Stimulated activated CD4-positive, alpha-beta T cell treated with anti-CD3 and anti-CD28 coated beads, Interleukin-15, amount 100 ng/mL, for 1 hour (primary cell): ENCODE data around the gene IL4R.
"Not testable (repeated sequence)": the region's sequence is repeated elsewhere in the genome, so short reads cannot be mapped to it uniquely, and the experiment has no call there.

Experiments used
- DNase-seq, 2 donors: peaks; one replicate each; pipeline ENCODE4 v3.0.0-alpha.2; 2020; ENCODE audit warnings: low read depth in 1 of 2, low spot score in 1 of 2

Gene IL4R

DNA sequence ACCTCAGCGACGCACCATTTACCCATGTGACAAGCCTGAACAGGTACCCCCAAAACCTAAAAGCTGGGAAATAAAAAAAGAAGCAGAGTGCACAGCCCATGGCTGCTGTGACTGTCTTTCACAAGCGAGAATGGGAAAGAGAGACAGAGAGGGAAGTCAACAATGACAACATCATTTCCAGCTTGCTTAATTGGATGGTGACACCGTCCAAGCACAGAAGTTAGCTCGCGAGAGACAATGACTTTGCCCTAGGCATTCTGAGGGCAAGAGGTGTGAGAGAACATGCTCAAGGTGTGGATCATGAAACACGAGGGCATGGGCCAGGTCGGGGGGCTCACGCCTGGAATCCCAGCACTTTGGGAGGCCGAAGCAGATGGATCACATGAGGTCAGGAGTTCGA, 25.9 kb upstream of the IL4R start:
- DNase-seq: no peak

- DNase-seq: not testable (repeated sequence)
These were observed 25.5 kb upstream of the IL4R start for GRCh38 chr16:27288313-27288712.

DNA sequence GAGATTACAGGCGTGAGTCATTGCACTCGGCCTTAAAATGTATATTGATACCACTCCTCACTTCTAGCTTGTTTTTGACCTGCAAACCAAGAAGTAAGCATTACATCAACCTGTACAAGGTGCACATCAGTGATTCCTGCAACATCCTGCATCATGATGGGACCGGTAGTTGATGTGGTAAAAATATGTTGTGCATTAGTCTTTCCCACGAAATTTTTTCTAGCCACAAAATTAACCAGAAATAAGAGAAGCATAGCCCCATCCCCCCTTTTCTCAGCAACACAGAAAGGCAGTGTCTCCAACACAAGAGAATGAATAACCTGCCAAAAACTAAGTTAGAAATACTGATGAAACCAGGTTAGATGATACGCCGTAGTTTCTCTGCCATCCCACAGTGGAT, 24.1 kb upstream of the IL4R start:
- no peak for DNase-seq

DNA sequence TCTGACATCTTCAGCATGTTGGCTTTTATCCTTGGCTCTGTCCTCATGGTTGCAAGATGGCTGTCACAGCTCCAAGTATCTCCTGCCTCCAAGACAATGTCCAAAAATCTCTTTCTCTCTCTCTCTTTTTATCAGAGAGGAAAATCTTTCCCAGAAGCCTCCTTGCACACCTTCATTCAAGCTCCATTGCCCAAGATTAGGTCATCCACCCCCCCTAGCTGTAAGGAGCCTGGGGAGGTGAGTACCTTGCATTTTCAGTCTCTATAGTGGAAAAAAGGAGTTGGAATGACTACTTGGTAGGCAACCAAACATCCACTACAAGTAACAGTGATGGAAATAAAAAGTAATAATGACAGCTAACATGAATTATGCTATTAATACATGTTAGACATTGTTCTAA, 23.2 kb upstream of the IL4R start:
- DNase-seq: no peak

- DNase-seq: no peak
These were observed 22.7 kb upstream of the IL4R start for GRCh38 chr16:27291106-27291505.

- DNase-seq: no peak
These were observed 22.0 kb upstream of the IL4R start for GRCh38 chr16:27291722-27292240.

DNA sequence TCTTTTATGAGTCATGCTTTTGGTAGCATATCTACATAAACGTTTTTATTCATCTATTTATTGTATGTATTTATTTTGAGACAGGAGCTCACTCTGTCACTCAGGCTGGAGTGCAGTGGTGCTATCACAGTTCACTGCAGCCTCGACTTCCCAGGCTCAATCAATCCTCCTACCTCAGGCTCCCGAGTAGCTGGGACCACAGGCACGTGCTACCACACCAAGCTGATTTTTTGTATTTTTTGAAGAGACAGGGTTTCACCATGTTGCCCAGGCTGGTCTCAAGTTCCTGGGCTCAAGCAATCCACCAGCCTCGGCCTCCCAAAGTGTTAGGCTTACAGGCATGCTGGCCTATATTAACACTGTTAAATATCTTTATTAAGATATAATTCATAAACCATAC, 20.4 kb upstream of the IL4R start:
- DNase-seq: no peak

- no peak for DNase-seq
These were observed 15.6 kb upstream of the IL4R start for GRCh38 chr16:27298132-27298531.

- DNase-seq: no peak
These were observed 12.4 kb upstream of the IL4R start for GRCh38 chr16:27301236-27301861.

DNA sequence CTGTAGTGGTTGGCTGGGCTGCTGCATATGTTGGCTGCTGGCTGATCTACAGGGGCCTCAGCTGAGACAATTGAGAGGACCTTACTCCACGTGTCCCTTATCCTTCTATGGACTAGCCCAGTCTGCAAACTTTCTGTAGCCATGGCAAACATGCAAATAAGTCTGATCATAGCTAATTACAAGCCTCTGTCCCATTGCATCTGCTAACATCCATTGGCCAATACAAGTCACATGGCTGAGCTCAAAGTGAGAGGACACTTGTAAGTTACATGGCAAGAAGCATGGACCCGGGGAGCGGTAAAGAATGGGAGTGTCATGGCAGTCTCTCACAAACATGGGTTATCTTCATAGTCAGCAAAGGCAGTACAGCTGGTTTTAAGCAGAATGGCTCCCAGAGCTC, 11.6 kb upstream of the IL4R start:
- no peak for DNase-seq

DNA sequence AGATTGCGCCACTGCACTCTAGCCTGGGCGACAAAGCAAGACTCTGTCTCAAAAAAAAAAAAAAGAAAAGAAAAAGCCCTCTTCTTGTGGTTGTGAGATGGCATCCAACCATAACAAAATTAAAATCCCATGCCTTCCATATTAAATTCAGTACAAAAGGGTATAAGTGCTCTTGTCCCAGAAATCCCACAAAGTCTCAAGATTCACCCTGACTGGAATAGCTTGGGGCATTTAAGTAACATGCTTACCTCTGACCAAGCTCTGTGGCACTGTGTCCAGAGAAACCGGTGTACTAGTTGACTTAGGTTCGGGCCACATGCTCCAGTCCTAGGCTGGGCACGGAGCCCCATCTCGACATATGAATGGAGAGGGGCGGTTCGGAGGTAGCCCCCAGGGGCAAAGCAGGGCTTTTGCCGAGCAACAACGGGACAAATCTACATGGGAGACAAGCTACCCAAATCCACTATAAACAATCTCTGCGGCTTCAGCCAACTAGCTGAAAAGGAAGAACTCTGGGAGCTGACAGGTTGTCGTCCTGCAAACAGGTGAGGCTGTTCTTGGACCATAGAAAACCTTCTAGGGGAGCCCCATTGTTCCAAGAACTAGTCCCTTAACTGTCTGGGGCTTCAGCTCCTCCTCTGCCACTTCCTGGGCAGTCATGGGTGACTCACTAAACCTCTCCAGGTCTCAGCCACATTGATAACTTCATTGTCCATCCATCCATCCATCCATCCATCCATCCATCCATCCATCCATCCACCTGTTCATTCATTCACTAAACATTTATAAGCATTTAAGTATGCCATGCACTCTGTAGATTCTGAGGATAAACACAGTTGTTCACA, 10.3 kb upstream of the IL4R start:
- no peak for DNase-seq

GRCh38 chr16:27304102-27304501, 9.7 kb upstream of the IL4R start:
- no peak for DNase-seq

DNA sequence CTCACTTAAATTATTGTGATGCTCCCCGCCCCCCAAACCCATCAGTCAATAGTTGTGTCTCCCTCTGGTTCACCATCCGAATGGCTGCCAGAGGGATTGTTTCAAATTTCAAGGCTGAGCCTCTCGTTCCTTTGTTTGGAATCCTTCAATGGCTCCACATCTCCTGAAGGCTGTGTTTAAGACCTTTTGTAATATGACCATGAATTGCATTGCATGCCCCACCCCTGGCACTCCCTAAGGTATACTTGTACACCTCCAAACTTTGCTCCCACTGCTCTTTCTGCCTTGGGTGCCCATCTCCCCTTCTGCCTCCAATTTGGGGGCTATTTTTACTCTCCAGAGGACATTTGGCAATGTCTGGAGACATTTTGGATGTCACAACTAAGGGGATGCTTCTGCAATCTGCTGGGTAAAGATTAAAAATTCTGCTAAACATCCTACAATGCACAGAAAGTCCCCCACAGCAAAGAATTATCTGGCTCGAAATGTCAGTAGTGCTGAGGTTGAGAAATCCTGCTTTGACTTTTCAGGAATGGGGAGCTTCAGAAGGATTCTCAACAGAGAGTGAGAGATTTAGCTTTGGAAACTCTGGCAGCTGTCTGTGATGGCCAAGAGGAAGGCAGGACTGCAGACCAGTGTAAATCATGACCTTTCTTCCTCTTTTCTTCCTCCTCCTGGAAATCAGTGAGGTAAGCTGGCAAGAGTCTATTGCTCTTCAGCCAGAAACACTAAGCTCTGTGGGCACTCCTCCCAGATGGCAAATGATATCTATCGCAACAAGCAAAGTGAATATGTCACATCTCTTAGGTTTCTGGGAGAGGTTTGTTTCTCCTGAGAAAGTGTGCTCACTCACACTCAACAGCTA, 8.7 kb upstream of the IL4R start:
- no peak for DNase-seq

DNA sequence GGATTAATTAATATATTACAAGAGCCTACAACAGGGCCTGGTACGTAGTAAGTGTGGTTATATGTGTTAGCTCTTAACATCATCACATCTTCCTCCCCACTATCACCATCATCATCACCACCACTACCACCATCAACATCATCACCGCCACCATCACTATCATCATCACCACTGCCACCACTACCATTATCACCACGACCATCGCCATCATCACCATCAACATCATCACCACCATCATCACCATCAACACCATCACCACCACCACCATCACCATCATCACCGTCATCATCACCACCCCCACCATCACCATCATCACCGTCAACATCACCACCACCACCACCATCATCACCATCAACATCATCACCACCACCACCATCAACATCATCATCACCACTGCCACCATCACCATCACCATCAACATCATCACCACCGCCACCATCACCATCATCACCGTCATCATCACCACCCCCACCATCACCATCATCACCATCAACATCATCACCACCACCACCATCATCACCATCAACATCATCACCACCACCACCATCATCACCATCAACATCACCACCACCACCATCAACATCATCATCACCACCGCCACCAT, 7.8 kb upstream of the IL4R start:
- no peak for DNase-seq

- no peak for DNase-seq
These were observed 5.0 kb upstream of the IL4R start for GRCh38 chr16:27308792-27309191.

GRCh38 chr16:27310576-27311447, 3.0 kb upstream of the IL4R start:
- no peak for DNase-seq

- no peak for DNase-seq
These were observed 2.3 kb upstream of the IL4R start for GRCh38 chr16:27311448-27311830.

DNA sequence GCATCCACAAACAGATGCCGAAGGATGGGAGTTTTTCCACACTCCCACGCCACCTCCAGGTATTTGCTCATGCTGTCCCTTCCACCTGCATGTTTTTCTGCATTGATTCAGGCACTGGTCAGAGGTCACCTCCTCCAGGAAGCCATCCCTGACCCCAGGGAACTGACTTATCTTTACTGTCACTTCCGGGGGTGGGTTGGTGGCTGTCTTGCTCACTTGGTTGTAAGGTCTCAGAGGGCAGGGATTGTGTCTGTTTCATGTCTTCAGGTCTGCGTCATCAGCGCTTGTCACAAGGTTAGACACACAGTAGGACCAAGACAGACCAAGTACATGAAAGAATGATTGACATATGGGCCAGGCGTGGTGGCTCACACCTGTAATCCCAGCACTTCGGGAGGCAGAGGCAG, 1.9 kb upstream of the IL4R start:
- DNase-seq: no peak

DNA sequence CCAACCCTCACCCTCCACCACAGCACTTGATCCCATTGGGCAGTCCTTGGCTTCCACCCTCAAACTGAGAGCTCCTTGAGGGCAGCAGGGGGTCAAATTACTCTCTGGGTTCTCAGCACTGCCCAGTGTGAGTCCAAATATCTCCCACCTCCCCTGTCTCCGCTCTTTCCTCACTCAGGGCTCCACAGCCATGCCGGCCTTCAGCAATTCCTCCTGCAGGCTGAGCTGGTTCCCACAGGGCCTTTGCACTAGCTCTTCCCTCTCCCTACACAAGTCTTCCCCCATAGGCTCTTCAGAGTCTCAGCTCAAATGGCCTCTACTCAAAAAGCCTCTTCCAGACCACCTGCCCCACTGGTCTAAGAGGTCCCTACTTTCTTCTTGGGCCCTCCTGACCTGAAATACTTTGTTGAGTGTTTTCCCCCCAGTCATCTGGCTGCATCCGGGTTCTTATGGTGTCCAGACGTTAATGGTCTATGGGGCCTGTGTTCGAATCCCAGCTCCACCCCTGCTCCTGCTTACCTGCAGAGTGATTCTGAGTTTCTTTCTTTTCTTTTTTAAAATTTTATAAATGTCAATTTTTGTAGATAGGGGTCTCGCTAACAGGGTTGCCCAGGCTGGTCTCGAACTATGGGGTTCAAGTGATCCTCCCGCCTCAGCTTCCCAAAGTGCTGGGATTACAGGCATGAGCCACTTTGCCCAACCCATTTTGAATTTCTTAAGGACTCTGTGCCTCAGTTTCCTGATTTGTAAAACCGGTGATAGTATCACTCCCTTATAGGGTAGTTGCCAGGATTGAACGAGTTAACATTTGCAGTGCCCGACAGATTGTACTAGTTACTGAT, 973 bp upstream of the IL4R start:
- DNase-seq: no peak
